B cell (primary cell): ENCODE data around the gene GRK3.

Source experiments
- EZH2 ChIP-seq: IDR thresholded peaks from 2 replicates; pipeline ENCODE4 v1.6.1; 2012; ENCODE audit warnings: borderline replicate concordance, low read depth, mild to moderate bottlenecking, moderate library complexity, low read length; ENCODE audit not compliant: insufficient read depth, poor library complexity, severe bottlenecking
- TF ChIP-seq, protein P1 (sequence below): fragments of 200-600 bp; IDR thresholded peaks from one replicate; pipeline ENCODE4 v1.8.0; 2022; ENCODE audit warnings: antibody characterized with exemption, mild to moderate bottlenecking

- TF ChIP-seq, protein P1, sequence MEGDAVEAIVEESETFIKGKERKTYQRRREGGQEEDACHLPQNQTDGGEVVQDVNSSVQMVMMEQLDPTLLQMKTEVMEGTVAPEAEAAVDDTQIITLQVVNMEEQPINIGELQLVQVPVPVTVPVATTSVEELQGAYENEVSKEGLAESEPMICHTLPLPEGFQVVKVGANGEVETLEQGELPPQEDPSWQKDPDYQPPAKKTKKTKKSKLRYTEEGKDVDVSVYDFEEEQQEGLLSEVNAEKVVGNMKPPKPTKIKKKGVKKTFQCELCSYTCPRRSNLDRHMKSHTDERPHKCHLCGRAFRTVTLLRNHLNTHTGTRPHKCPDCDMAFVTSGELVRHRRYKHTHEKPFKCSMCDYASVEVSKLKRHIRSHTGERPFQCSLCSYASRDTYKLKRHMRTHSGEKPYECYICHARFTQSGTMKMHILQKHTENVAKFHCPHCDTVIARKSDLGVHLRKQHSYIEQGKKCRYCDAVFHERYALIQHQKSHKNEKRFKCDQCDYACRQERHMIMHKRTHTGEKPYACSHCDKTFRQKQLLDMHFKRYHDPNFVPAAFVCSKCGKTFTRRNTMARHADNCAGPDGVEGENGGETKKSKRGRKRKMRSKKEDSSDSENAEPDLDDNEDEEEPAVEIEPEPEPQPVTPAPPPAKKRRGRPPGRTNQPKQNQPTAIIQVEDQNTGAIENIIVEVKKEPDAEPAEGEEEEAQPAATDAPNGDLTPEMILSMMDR = no peak
- no peak for TF ChIP-seq EZH2
Measured at GRCh38 chr22:25545146-25545545, 19.3 kb upstream of the GRK3 start.
